ENCODE data around the gene TNIP3.

GRCh38 chr4:121100093-121100775, 63.9 kb downstream of the TNIP3 start:
- TF ChIP-seq CTCF (IDR thresholded peaks at IDR 0.05) (no peak), ZFX (IDR thresholded peaks at IDR 0.05; ENCODE audit: borderline replicate concordance) (no peak)

All from 22Rv1 (cell line).